ENCODE measurements around the gene MRPL18. TPM values are rescaled to one million over a fixed set of nuclear protein-coding genes. Genes with fewer than 3 reads are reported as not detected.

MRPL18 gene
- total RNA-seq, 1 experiment from 2014 or later = 123 TPM

- Histone ChIP-seq H3K4me3 (ENCODE audit: low read length) (peak overlapping the region; percentile 98), H2AFZ (ENCODE audit: low read length) (no peak overlapping the region), H3K27ac (ENCODE audit: low read length) (no peak overlapping the region), H3F3A (ENCODE audit: low read length, unreplicated experiment) (no peaks in the 10 kb centered on the region), H3K9me3 (ENCODE audit: low read length) (no peaks in the 10 kb centered on the region), H4K20me1 (ENCODE audit: low read length) (peaks cover 38% of the 10 kb centered on the region), H3K36me3 (ENCODE audit: low read depth, low read length) (peaks cover 54% of the 10 kb centered on the region), H3K4me1 (ENCODE audit: insufficient read depth, low read length) (peaks cover 30% of the 10 kb centered on the region; the same call in 1 of the 2 replicates), H3K4me2 (ENCODE audit: low read length) (peak overlapping the region; percentile 98), H3K27me3 (ENCODE audit: low read length) (no peaks in the 10 kb centered on the region), H3K9me2 (replicated peaks; ENCODE audit: low read length) (no peaks in the 10 kb centered on the region), H3K9ac (ENCODE audit: low read length) (peak overlapping the region; percentile 97), H3K79me2 (ENCODE audit: low read length) (peaks cover 89% of the 10 kb centered on the region)
- POLR2A ChIA-PET (ENCODE audit: unreplicated experiment) = no interaction called here
- DNase-seq (no peak), ATAC-seq (no peak)
- BruUV-seq (replicated peaks) = no TSS peak
- CTCF ChIA-PET = no interaction called here
- TF ChIP-seq CTCF (conservative IDR thresholded peaks at IDR 0.05; ENCODE audit: low read depth, low read length) = no peak
- no peak for TF ChIP-seq EZH2phosphoT487 (IDR thresholded peaks at IDR 0.05; ENCODE audit: borderline replicate concordance, low read length)
- intact Hi-C loops (cut with micrococcal nuclease) = loop anchor here (2.0 kb wide), 2 partner anchors 61 to 97 kb away; partner anchors contain the start of gene WTAP
Measured at GRCh38 chr6:159788276-159788675, 2.0 kb upstream of the MRPL18 start.

GRCh38 chr6:159788753-159789376 lies 1.4 kb upstream of the MRPL18 start:
- H3K27me3 ChIP-seq (ENCODE audit: low read length) = no peaks in the 10 kb centered on the region
- H3K36me3 ChIP-seq (ENCODE audit: low read depth, low read length) = peaks cover 50% of the 10 kb centered on the region
- H4K20me1 ChIP-seq (ENCODE audit: low read length) = peaks cover 38% of the 10 kb centered on the region
- ATAC-seq = no peak
- intact Hi-C loops (cut with micrococcal nuclease) = loop anchor here (1.0 to 2.0 kb wide), 3 partner anchors 27 to 98 kb away; partner anchors contain the start of genes ACAT2 and WTAP
- TF ChIP-seq EZH2 (IDR thresholded peaks at IDR 0.05; ENCODE audit: low read length, unreplicated experiment) = no peak
- TF ChIP-seq CTCF (conservative IDR thresholded peaks at IDR 0.05; ENCODE audit: low read depth, low read length) = no peak
- no peak for TF ChIP-seq EZH2phosphoT487 (IDR thresholded peaks at IDR 0.05; ENCODE audit: borderline replicate concordance, low read length)
- no peaks in the 10 kb centered on the region for H3K9me3 ChIP-seq (ENCODE audit: low read length)
- peak overlapping the region; percentile 98 for H3K4me2 ChIP-seq (ENCODE audit: low read length)
- H3K79me2 ChIP-seq (ENCODE audit: low read length) = peaks cover 89% of the 10 kb centered on the region
- BruUV-seq (replicated peaks) = TSS peak; percentile 35
- peak overlapping the region; percentile 97 for H3K9ac ChIP-seq (ENCODE audit: low read length)
- ChIA-PET POLR2A (ENCODE audit: unreplicated experiment) (interaction anchor here (0.6 kb wide), 1 partner anchor 732 kb away, joined by 3 read pairs; no protein-coding TSS in a partner anchor), CTCF (interaction anchor here (1.3 kb wide), 1 partner anchor 44 kb away, joined by 5 read pairs; no protein-coding TSS in a partner anchor)
- no peak overlapping the region for H2AFZ ChIP-seq (ENCODE audit: low read length)
- H3K4me1 ChIP-seq (ENCODE audit: insufficient read depth, low read length) = peaks cover 30% of the 10 kb centered on the region; the same call in 1 of the 2 replicates
- peak; percentile 10 for DNase-seq
- H3K27ac ChIP-seq (ENCODE audit: low read length) = peak overlapping the region; percentile 32; the same call in 1 of the 2 replicates
- peak overlapping the region; percentile 98 for H3K4me3 ChIP-seq (ENCODE audit: low read length)
- H3K9me2 ChIP-seq (replicated peaks; ENCODE audit: low read length) = no peaks in the 10 kb centered on the region
- no peaks in the 10 kb centered on the region for H3F3A ChIP-seq (ENCODE audit: low read length, unreplicated experiment)

Measured in PC-3 (cell line).